Measurements from ENCODE around the gene SVEP1.

The SVEP1 gene

GRCh38 chr9:110319781-110320492 is 259.6 kb downstream of the SVEP1 start:
- DNase-seq (ENCODE audit: low spot score): no peak

DNA sequence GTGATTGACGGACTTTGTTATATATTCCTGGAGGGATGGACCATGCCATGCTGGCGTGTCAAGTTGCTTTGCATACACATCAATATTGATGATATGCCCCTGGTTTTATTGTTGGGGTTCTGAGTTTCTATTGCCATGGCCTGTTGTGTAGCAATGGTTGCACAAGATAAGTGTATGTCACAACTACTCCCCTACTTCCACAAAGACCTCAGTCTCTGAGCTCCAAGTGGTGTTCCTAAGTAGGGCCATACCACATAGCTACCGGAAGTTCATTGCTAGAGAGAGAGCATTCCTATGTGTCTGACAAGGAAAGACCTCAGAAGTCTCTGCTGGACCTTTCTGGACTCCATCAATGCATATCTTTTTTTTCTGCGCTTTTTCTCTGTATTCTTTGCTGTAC is 261.6 kb downstream of the SVEP1 start:
- DNase-seq (ENCODE audit: low spot score): no peak

- no peak for DNase-seq (ENCODE audit: low spot score)
Observed at GRCh38 chr9:110316261-110317075, 263.1 kb downstream of the SVEP1 start.
